SU-DHL-6 (cell line): Measurements from ENCODE around the gene CSAG3.
"Not testable (repeated sequence)": the region's sequence is repeated elsewhere in the genome, so short reads cannot be mapped to it uniquely, and the experiment has no call there.

Experiments used
- CTCF ChIP-seq: fragments of 200-600 bp; sonication (generic); IDR thresholded peaks from one replicate; pipeline ENCODE4 v1.5.1; 2017; ENCODE audit warnings: antibody characterized with exemption, mild to moderate bottlenecking, low read length, moderate library complexity; ENCODE audit not compliant: insufficient read depth, poor library complexity, severe bottlenecking
- EZH2phosphoT487 ChIP-seq: fragments of 200-600 bp; sonication (generic), shearing (Covaris generic); conservative IDR thresholded peaks from 2 replicates; pipeline ENCODE4 v1.6.1; 2018; ENCODE audit warnings: mild to moderate bottlenecking, antibody characterized with exemption, low read length, moderate library complexity, mixed read lengths

GRCh38 chrX:152766562-152766961, 7.5 kb downstream of the CSAG3 start:
- TF ChIP-seq EZH2phosphoT487, CTCF: not testable (repeated sequence)
